Hepatocyte (in vitro differentiated cells): ENCODE results near the gene TTLL10. TPM values are rescaled to one million over a fixed set of nuclear protein-coding genes. Genes with fewer than 3 reads are reported as not detected.

ENCODE experiments used
- DNase-seq: peaks from one replicate; pipeline ENCODE4 v3.0.0-alpha.2; 2016; ENCODE audit warnings: low spot score
- H2AFZ ChIP-seq: fragments of 200-600 bp; sonication (generic); 2 replicates; pipeline ENCODE4 v1.6.0; 2016; ENCODE audit warnings: antibody characterized with exemption, mild to moderate bottlenecking
- H3K27ac ChIP-seq: fragments of 200-600 bp; sonication (generic); 2 replicates; pipeline ENCODE4 v1.5.1; 2016; ENCODE audit warnings: mild to moderate bottlenecking
- H3K27me3 ChIP-seq: fragments of 200-600 bp; sonication (generic); 2 replicates; pipeline ENCODE4 v1.6.1; 2016
- H3K36me3 ChIP-seq: fragments of 200-600 bp; sonication (generic); replicated peaks from 2 replicates; pipeline ENCODE4 v1.5.1; 2016; ENCODE audit warnings: low read depth; ENCODE audit not compliant: insufficient read depth
- H3K4me1 ChIP-seq: fragments of 200-600 bp; sonication (generic); 2 replicates; pipeline ENCODE4 v1.5.1; 2016; ENCODE audit warnings: mild to moderate bottlenecking, moderate library complexity; ENCODE audit not compliant: insufficient read depth
- H3K4me2 ChIP-seq: fragments of 200-600 bp; sonication (generic); 2 replicates; pipeline ENCODE4 v1.6.0; 2016
- H3K4me3 ChIP-seq: fragments of 200-600 bp; sonication (generic); 2 replicates; pipeline ENCODE4 v1.5.1; 2016; ENCODE audit warnings: mild to moderate bottlenecking
- H3K79me2 ChIP-seq: fragments of 200-600 bp; sonication (generic); 2 replicates; pipeline ENCODE4 v1.6.0; 2017; ENCODE audit warnings: mild to moderate bottlenecking
- H3K9me2 ChIP-seq: fragments of 200-600 bp; sonication (generic); replicated peaks from 2 replicates; pipeline ENCODE4 v1.6.0; 2017; ENCODE audit warnings: mild to moderate bottlenecking; ENCODE audit not compliant: insufficient read depth
- H3K9me3 ChIP-seq: fragments of 200-600 bp; sonication (generic); 2 replicates; pipeline ENCODE4 v1.5.1; 2016; ENCODE audit warnings: low read depth, mild to moderate bottlenecking
- H4K20me1 ChIP-seq: fragments of 200-600 bp; sonication (generic); 2 replicates; pipeline ENCODE4 v1.6.0; 2016; ENCODE audit warnings: mild to moderate bottlenecking; ENCODE audit not compliant: insufficient read depth, poor library complexity, severe bottlenecking
- CTCF ChIP-seq: fragments of 200-600 bp; sonication (generic); IDR thresholded peaks from 2 replicates; pipeline ENCODE4 v1.5.1; 2016; ENCODE audit warnings: antibody characterized with exemption, mild to moderate bottlenecking; ENCODE audit not compliant: poor library complexity
- EZH2 ChIP-seq: fragments of 200-600 bp; sonication (generic); IDR thresholded peaks from 2 replicates; pipeline ENCODE4 v1.6.1; 2016; ENCODE audit warnings: antibody characterized with exemption, mild to moderate bottlenecking, borderline replicate concordance
- EZH2phosphoT487 ChIP-seq: fragments of 200-600 bp; sonication (generic); IDR thresholded peaks from one replicate; pipeline ENCODE4 v1.6.1; 2018; ENCODE audit warnings: antibody characterized with exemption, mild to moderate bottlenecking, low read depth, moderate library complexity; ENCODE audit not compliant: unreplicated experiment, severe bottlenecking
- WGBS: methylation state at CpG from one replicate; pipeline ENCODE4 v1.1.6; 2016; ENCODE audit warnings: low lambda C conversion rate; ENCODE audit errors: missing lambda C conversion rate; 5-methylcytosine and 5-hydroxymethylcytosine counted together
- polyA plus RNA-seq: library from polyadenylated mRNA; unstranded; fragments of >200 nt; fragmentation: Nextera tagmentation; extraction: Ambion mirVana; gene quantifications from 2 replicates; pipeline ENCODE4 v1.2.1, GENCODE V29; 2016
- total RNA-seq: library from RNA; depleted of rRNA; stranded (reverse); fragments of >200 nt; gene quantifications from 2 replicates; pipeline ENCODE4 v1.2.3, GENCODE V29; 2014

The TTLL10 gene
- total and polyA plus RNA-seq, 2 experiments from 2014 or later, result 0.69 TPM; not detected in 1

GRCh38 chr1:1207571-1207892, 33.9 kb downstream of the TTLL10 start:
- Histone ChIP-seq H3K4me1 (peaks cover 17% of the 10 kb centered on the region), H3K27me3 (peaks cover 23% of the 10 kb centered on the region), H3K36me3 (no peaks in the 10 kb centered on the region), H4K20me1 (no peaks in the 10 kb centered on the region), H3K27ac (no peak overlapping the region), H3K9me3 (no peaks in the 10 kb centered on the region), H2AFZ (no peak overlapping the region), H3K4me2 (no peak overlapping the region), H3K79me2 (no peaks in the 10 kb centered on the region), H3K4me3 (no peak overlapping the region), H3K9me2 (no peaks in the 10 kb centered on the region)
- no peak for DNase-seq
- TF ChIP-seq CTCF (no peak), EZH2phosphoT487 (no peak), EZH2 (no peak)
- 88% methylated on average over 9 of the region's 11 CpGs for WGBS

- peaks cover 23% of the 10 kb centered on the region for H3K27me3 ChIP-seq
- no peak for TF ChIP-seq CTCF
- TF ChIP-seq EZH2, result no peak
- no peak for TF ChIP-seq EZH2phosphoT487
- H4K20me1 ChIP-seq, result no peaks in the 10 kb centered on the region
- H3K9me2 ChIP-seq, result no peaks in the 10 kb centered on the region
- H2AFZ ChIP-seq, result no peak overlapping the region
- WGBS, result 88% methylated on average over 23 of the region's 38 CpGs
- H3K4me3 ChIP-seq, result no peak overlapping the region
- no peaks in the 10 kb centered on the region for H3K36me3 ChIP-seq
- peaks cover 17% of the 10 kb centered on the region for H3K4me1 ChIP-seq
- no peak overlapping the region for H3K27ac ChIP-seq
- H3K9me3 ChIP-seq, result no peaks in the 10 kb centered on the region
- DNase-seq, result no peak
- H3K79me2 ChIP-seq, result no peaks in the 10 kb centered on the region
- H3K4me2 ChIP-seq, result peak overlapping the region; percentile 59
Measured at GRCh38 chr1:1208713-1209433, 35.2 kb downstream of the TTLL10 start.

- Histone ChIP-seq H3K4me2 (no peak overlapping the region), H3K79me2 (no peaks in the 10 kb centered on the region), H3K9me3 (no peaks in the 10 kb centered on the region), H3K27me3 (peaks cover 17% of the 10 kb centered on the region), H3K27ac (no peak overlapping the region), H3K4me1 (peaks cover 16% of the 10 kb centered on the region), H4K20me1 (no peaks in the 10 kb centered on the region), H3K4me3 (no peak overlapping the region), H3K9me2 (no peaks in the 10 kb centered on the region), H3K36me3 (no peaks in the 10 kb centered on the region), H2AFZ (no peak overlapping the region)
- TF ChIP-seq EZH2phosphoT487 (no peak), EZH2 (no peak), CTCF (no peak)
- 95% methylated on average over 29 of the region's 31 CpGs for WGBS
- DNase-seq, result no peak
Measured at GRCh38 chr1:1210726-1211540, 37.3 kb downstream of the TTLL10 start.
